Activated naive CD8-positive, alpha-beta T cell treated with anti-CD3 and anti-CD28 coated beads, Interleukin-2, amount 50 U/mL, for 24 hours (primary cell): ENCODE data around the gene SLC5A10.
"Not testable (repeated sequence)": the region's sequence is repeated elsewhere in the genome, so short reads cannot be mapped to it uniquely, and the experiment has no call there.

Experiments
- ATAC-seq: fragments of 150-1000 bp; cut with Tn5 transposase; one replicate; pipeline ENCODE4 v1.10.0; 2021
- DNase-seq: peaks from one replicate; pipeline ENCODE4 v3.0.0; 2021
- H3K27ac Mint-ChIP-seq: one replicate; pipeline ENCODE4 v1.8.0; 2021; ENCODE audit warnings: mild to moderate bottlenecking, mixed read lengths
- H3K27me3 Mint-ChIP-seq: one replicate; pipeline ENCODE4 v1.8.0; 2021; ENCODE audit warnings: mixed read lengths
- H3K36me3 Mint-ChIP-seq: one replicate; pipeline ENCODE4 v1.8.0; 2021; ENCODE audit warnings: low read depth, mixed read lengths
- H3K4me1 Mint-ChIP-seq: one replicate; pipeline ENCODE4 v1.8.0; 2021; ENCODE audit warnings: mixed read lengths
- H3K4me3 Mint-ChIP-seq: one replicate; pipeline ENCODE4 v1.8.0; 2021; ENCODE audit warnings: mild to moderate bottlenecking, moderate library complexity, mixed read lengths
- H3K9me3 Mint-ChIP-seq: one replicate; pipeline ENCODE4 v1.8.0; 2021; ENCODE audit warnings: mixed read lengths

The SLC5A10 gene

GRCh38 chr17:19055447-19055846 is 103.5 kb downstream of the SLC5A10 start:
- not testable (repeated sequence) for H3K4me3 Mint-ChIP-seq, H3K27me3 Mint-ChIP-seq, H3K27ac Mint-ChIP-seq, H3K9me3 Mint-ChIP-seq, H3K36me3 Mint-ChIP-seq, H3K4me1 Mint-ChIP-seq, DNase-seq
- peak; percentile 84 for ATAC-seq

GRCh38 chr17:19062009-19062717 is 110.2 kb downstream of the SLC5A10 start:
- H3K4me1 Mint-ChIP-seq, H3K27ac Mint-ChIP-seq, H3K9me3 Mint-ChIP-seq, H3K4me3 Mint-ChIP-seq, H3K27me3 Mint-ChIP-seq, H3K36me3 Mint-ChIP-seq, DNase-seq: not testable (repeated sequence)
- ATAC-seq: peak; percentile 13

- not testable (repeated sequence) for H3K27me3 Mint-ChIP-seq, DNase-seq, H3K9me3 Mint-ChIP-seq, H3K36me3 Mint-ChIP-seq, H3K4me1 Mint-ChIP-seq, H3K4me3 Mint-ChIP-seq, H3K27ac Mint-ChIP-seq
- peak; percentile 73 for ATAC-seq
Observed at GRCh38 chr17:19062718-19063325, 110.9 kb downstream of the SLC5A10 start.

GRCh38 chr17:19063326-19063956 is 111.5 kb downstream of the SLC5A10 start:
- ATAC-seq (peak; percentile 69), DNase-seq (peak; percentile 93)
- not testable (repeated sequence) for H3K36me3 Mint-ChIP-seq, H3K4me1 Mint-ChIP-seq, H3K27me3 Mint-ChIP-seq, H3K9me3 Mint-ChIP-seq
- Mint-ChIP-seq H3K27ac (peak overlapping the region; percentile 90), H3K4me3 (peak overlapping the region; percentile 62)

GRCh38 chr17:19064378-19064777 is 112.4 kb downstream of the SLC5A10 start:
- not testable (repeated sequence) for H3K27me3 Mint-ChIP-seq, H3K27ac Mint-ChIP-seq, ATAC-seq, H3K4me1 Mint-ChIP-seq, H3K9me3 Mint-ChIP-seq, H3K36me3 Mint-ChIP-seq, H3K4me3 Mint-ChIP-seq, DNase-seq

GRCh38 chr17:19070318-19071168 is 118.6 kb downstream of the SLC5A10 start:
- not testable (repeated sequence) for DNase-seq, H3K27me3 Mint-ChIP-seq, H3K36me3 Mint-ChIP-seq, H3K4me3 Mint-ChIP-seq, H3K27ac Mint-ChIP-seq, H3K4me1 Mint-ChIP-seq, H3K9me3 Mint-ChIP-seq
- peak; percentile 97 for ATAC-seq
